DND-41 (cell line): Measurements from ENCODE around the gene TMIE.

Experiments
- EZH2 ChIP-seq: IDR thresholded peaks from 3 replicates; pipeline ENCODE4 v1.6.1; 2012; ENCODE audit warnings: borderline replicate concordance, low read depth, mild to moderate bottlenecking, moderate library complexity, low read length, inconsistent platforms; ENCODE audit not compliant: severe bottlenecking
- TF ChIP-seq, protein P1 (sequence below): IDR thresholded peaks from 2 replicates; pipeline ENCODE4 v1.5.1; 2012; ENCODE audit warnings: borderline replicate concordance, low read length, moderate library complexity, mild to moderate bottlenecking; ENCODE audit not compliant: poor library complexity, severe bottlenecking; ENCODE audit errors: extremely low read depth

DNA sequence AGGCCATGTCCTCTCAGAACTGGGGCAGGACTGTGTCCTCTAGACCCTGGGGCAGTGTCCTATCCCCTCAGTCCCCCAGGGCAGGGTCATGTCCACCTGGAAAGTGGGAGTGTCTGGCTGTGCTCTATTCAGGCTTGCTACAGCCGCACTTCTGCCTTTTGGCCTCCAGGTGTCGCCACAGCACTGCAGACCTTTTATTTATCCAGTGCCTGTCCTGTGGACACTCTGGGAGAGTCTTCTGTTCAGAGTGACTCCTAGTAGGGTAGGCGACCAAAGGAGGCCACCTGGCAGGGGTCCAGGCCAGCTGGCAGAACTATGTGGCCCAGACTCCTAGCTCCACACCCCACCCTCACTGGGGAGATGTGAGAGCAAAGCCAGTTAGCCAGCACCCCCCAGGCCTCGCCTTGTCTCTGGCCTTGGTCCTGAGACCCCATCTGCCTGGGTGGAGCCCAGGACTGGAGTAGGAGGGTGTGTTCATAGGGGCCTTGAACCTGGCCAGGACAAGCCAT is 3.9 kb downstream of the TMIE start:
- TF ChIP-seq, protein P1, sequence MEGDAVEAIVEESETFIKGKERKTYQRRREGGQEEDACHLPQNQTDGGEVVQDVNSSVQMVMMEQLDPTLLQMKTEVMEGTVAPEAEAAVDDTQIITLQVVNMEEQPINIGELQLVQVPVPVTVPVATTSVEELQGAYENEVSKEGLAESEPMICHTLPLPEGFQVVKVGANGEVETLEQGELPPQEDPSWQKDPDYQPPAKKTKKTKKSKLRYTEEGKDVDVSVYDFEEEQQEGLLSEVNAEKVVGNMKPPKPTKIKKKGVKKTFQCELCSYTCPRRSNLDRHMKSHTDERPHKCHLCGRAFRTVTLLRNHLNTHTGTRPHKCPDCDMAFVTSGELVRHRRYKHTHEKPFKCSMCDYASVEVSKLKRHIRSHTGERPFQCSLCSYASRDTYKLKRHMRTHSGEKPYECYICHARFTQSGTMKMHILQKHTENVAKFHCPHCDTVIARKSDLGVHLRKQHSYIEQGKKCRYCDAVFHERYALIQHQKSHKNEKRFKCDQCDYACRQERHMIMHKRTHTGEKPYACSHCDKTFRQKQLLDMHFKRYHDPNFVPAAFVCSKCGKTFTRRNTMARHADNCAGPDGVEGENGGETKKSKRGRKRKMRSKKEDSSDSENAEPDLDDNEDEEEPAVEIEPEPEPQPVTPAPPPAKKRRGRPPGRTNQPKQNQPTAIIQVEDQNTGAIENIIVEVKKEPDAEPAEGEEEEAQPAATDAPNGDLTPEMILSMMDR, result peak; percentile 99
- no peak for TF ChIP-seq EZH2
